Panc1 (cell line): ENCODE data around the gene AMOTL1. TPM values are rescaled to one million over a fixed set of nuclear protein-coding genes. Genes with fewer than 3 reads are reported as not detected.

Experiments
- ATAC-seq: fragments of 200-7000 bp; cut with Tn5 transposase; 2 replicates; pipeline ENCODE4 v1.9.1; 2020; ENCODE audit warnings: mild to moderate bottlenecking, moderate library complexity
- BruUV-seq: library from RNA; stranded (reverse); fragments of 400-500 nt; replicated peaks from 2 replicates; lab custom pipeline; 2021; lab: Mats Ljungman, UMichigan
- CTCF ChIA-PET: fragments of 300-600 bp; sonication (Branson Sonifier 250); formaldehyde crosslinking; loops from one replicate; lab custom pipeline; 2022; ENCODE audit warnings: antibody characterized with exemption; lab: Charles Lee
- POLR2A ChIA-PET: fragments of 300-600 bp; sonication (Branson Sonifier 250); formaldehyde crosslinking; loops from one replicate; lab custom pipeline; 2022; ENCODE audit warnings: antibody characterized with exemption; lab: Charles Lee
- DNase-seq: peaks from one replicate; pipeline ENCODE4 v3.0.0-alpha.2; 2010; ENCODE audit warnings: low read depth, low spot score
- H3K27ac ChIP-seq: 2 replicates; pipeline ENCODE4 v1.5.1; 2011; ENCODE audit warnings: mild to moderate bottlenecking, low read length, inconsistent platforms
- H3K27me3 ChIP-seq: fragments of 200-500 bp; sonication (Bioruptor generic); 2 replicates; pipeline ENCODE4 v1.6.0; 2014; ENCODE audit warnings: low read length, inconsistent platforms; ENCODE audit not compliant: control insufficient read depth, insufficient read depth
- H3K36me3 ChIP-seq: fragments of 200-500 bp; sonication (Bioruptor generic); 2 replicates; pipeline ENCODE4 v1.5.1; 2014; ENCODE audit warnings: inconsistent platforms, mild to moderate bottlenecking, low read length, moderate library complexity; ENCODE audit not compliant: control insufficient read depth, insufficient read depth
- H3K4me1 ChIP-seq: 2 replicates; pipeline ENCODE4 v1.5.1; 2011; ENCODE audit warnings: inconsistent platforms, mild to moderate bottlenecking, low read length, moderate library complexity; ENCODE audit not compliant: control insufficient read depth, insufficient read depth
- H3K4me3 ChIP-seq, 2 experiments: 2 replicates each; pipeline ENCODE4 v1.5.1; 2011 to 2012; ENCODE audit warnings: low read depth in 2 of 2, low read length in 2 of 2, mild to moderate bottlenecking in 2 of 2, inconsistent platforms in 1 of 2, moderate library complexity in 1 of 2
- H3K9me3 ChIP-seq: fragments of 200-500 bp; sonication (Bioruptor generic); 2 replicates; pipeline ENCODE4 v1.5.1; 2014; ENCODE audit warnings: low read depth, mild to moderate bottlenecking, inconsistent platforms, low read length, moderate library complexity; ENCODE audit not compliant: control insufficient read depth, insufficient read depth
- CTCF ChIP-seq: fragments of 450-650 bp; IDR thresholded peaks from 2 replicates; pipeline ENCODE4 v1.5.1; 2017; ENCODE audit warnings: mild to moderate bottlenecking
- POLR2AphosphoS5 ChIP-seq: IDR thresholded peaks from 2 replicates; pipeline ENCODE4 v1.6.1; 2012; ENCODE audit warnings: mild to moderate bottlenecking, low read depth, low read length, moderate library complexity
- SIN3A ChIP-seq: IDR thresholded peaks from 2 replicates; pipeline ENCODE4 v1.6.1; 2012; ENCODE audit warnings: low read depth, mild to moderate bottlenecking, low read length, moderate library complexity, borderline replicate concordance; ENCODE audit not compliant: insufficient read depth
- TCF7L2 ChIP-seq: IDR thresholded peaks from 2 replicates; pipeline ENCODE4 v1.6.1; 2011; ENCODE audit warnings: mild to moderate bottlenecking, low read depth, low read length, inconsistent platforms
- in situ Hi-C: cut with HindIII; loops from 2 replicates; pipeline ENCODE4 v1.10.0; 2016; ENCODE audit warnings: low sequenced_read_pairs, low pct_unique_long_range_greater_than_20kb
- intact Hi-C: fragments of 100-400 bp; cut with micrococcal nuclease; formaldehyde crosslinking; loops from one replicate; pipeline ENCODE4 v1.10.0; 2022; ENCODE audit not compliant: unreplicated experiment
- total RNA-seq: library from RNA; stranded (reverse); gene quantifications from one replicate; pipeline ENCODE4 v1.2.1, GENCODE V29; 2021; ENCODE audit not compliant: unreplicated experiment
- TF ChIP-seq, protein P1 (sequence below), 2 experiments: IDR thresholded peaks; 2 replicates each; pipeline ENCODE4 v1.6.1; 2011 to 2012; ENCODE audit warnings: low read depth in 2 of 2, control low read depth in 1 of 2, low read length in 1 of 2, mild to moderate bottlenecking in 1 of 2, moderate library complexity in 1 of 2; ENCODE audit not compliant: insufficient read depth in 1 of 2

The AMOTL1 gene
- total RNA-seq, 1 experiment from 2014 or later: 16.0 TPM

GRCh38 chr11:94888204-94888603 is 120.0 kb downstream of the AMOTL1 start:
- H3K36me3 ChIP-seq: no peaks in the 10 kb centered on the region
- POLR2A ChIA-PET: no interaction called here
- CTCF ChIA-PET: no interaction called here
- no peak for TF ChIP-seq TCF7L2
- no peak for TF ChIP-seq POLR2AphosphoS5
- no peak for TF ChIP-seq SIN3A
- TF ChIP-seq CTCF: no peak
- TF ChIP-seq, protein P1, sequence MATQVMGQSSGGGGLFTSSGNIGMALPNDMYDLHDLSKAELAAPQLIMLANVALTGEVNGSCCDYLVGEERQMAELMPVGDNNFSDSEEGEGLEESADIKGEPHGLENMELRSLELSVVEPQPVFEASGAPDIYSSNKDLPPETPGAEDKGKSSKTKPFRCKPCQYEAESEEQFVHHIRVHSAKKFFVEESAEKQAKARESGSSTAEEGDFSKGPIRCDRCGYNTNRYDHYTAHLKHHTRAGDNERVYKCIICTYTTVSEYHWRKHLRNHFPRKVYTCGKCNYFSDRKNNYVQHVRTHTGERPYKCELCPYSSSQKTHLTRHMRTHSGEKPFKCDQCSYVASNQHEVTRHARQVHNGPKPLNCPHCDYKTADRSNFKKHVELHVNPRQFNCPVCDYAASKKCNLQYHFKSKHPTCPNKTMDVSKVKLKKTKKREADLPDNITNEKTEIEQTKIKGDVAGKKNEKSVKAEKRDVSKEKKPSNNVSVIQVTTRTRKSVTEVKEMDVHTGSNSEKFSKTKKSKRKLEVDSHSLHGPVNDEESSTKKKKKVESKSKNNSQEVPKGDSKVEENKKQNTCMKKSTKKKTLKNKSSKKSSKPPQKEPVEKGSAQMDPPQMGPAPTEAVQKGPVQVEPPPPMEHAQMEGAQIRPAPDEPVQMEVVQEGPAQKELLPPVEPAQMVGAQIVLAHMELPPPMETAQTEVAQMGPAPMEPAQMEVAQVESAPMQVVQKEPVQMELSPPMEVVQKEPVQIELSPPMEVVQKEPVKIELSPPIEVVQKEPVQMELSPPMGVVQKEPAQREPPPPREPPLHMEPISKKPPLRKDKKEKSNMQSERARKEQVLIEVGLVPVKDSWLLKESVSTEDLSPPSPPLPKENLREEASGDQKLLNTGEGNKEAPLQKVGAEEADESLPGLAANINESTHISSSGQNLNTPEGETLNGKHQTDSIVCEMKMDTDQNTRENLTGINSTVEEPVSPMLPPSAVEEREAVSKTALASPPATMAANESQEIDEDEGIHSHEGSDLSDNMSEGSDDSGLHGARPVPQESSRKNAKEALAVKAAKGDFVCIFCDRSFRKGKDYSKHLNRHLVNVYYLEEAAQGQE (IDR thresholded peaks at IDR 0.05; ENCODE audit: insufficient read depth in 1 of 2, low read depth in 2 of 2, low read length in 1 of 2): no peak
- intact Hi-C loops: no loop called here
- DNase-seq (no peak), ATAC-seq (no peak)
- H3K27ac ChIP-seq: no peak overlapping the region
- H3K4me3 ChIP-seq: no peak overlapping the region
- peaks cover 6% of the 10 kb centered on the region; the same call in 1 of the 2 replicates for H3K4me1 ChIP-seq
- no peaks in the 10 kb centered on the region for H3K27me3 ChIP-seq
- in situ Hi-C loops: no loop called here
- no peaks in the 10 kb centered on the region for H3K9me3 ChIP-seq
- no TSS peak for BruUV-seq

GRCh38 chr11:94895451-94895850 is 127.3 kb downstream of the AMOTL1 start:
- DNase-seq (no peak), ATAC-seq (no peak)
- TF ChIP-seq, protein P1 (IDR thresholded peaks at IDR 0.05; ENCODE audit: insufficient read depth in 1 of 2, low read depth in 2 of 2, low read length in 1 of 2): no peak
- TF ChIP-seq SIN3A (no peak), POLR2AphosphoS5 (no peak), TCF7L2 (no peak)
- H3K27ac ChIP-seq: no peak overlapping the region
- no peaks in the 10 kb centered on the region for H3K27me3 ChIP-seq
- CTCF ChIA-PET: no interaction called here
- in situ Hi-C loops (no loop called here), intact Hi-C loops (loop anchor here (10.0 kb wide), 1 partner anchor 381 kb away; the partner anchor contains the start of gene C11orf97)
- no TSS peak for BruUV-seq
- no peaks in the 10 kb centered on the region for H3K9me3 ChIP-seq
- no peaks in the 10 kb centered on the region for H3K4me1 ChIP-seq
- POLR2A ChIA-PET: no interaction called here
- no peaks in the 10 kb centered on the region for H3K36me3 ChIP-seq
- H3K4me3 ChIP-seq: no peak overlapping the region
